K562 (cell line): ENCODE measurements around the gene HP. TPM values are rescaled to one million over a fixed set of nuclear protein-coding genes. Genes with fewer than 3 reads are reported as not detected.

Experiments used
- ATAC-seq: fragments of 200-7000 bp; cut with Tn5 transposase; 3 replicates; pipeline ENCODE4 v1.9.1; 2020; ENCODE audit warnings: moderate library complexity
- BruUV-seq: library from RNA; stranded (reverse); fragments of 400-500 nt; replicated peaks from 2 replicates; lab custom pipeline; 2021; lab: Mats Ljungman, UMichigan
- CTCF ChIA-PET: fragments of 300-600 bp; formaldehyde crosslinking; extraction: SDS; loops from one replicate; lab custom pipeline; 2021; ENCODE audit warnings: low intra/inter-chr PET ratio; lab: Yijun Ruan, JAX
- POLR2A ChIA-PET: fragments of 300-600, 350-650 bp; sonication (Branson Sonifier 250); formaldehyde crosslinking; extraction: SDS; loops from one replicate; lab custom pipeline; 2021; ENCODE audit warnings: antibody characterized with exemption, inconsistent platforms; lab: Yijun Ruan, JAX
- DNase-seq, 4 experiments: peaks; one replicate each; pipeline versions ENCODE4 v3.0.0 to v3.0.0-alpha.2; 2011 to 2018; ENCODE audit warnings: low spot score in 3 of 4, mixed read lengths in 3 of 4; ENCODE audit errors: extremely low read depth in 1 of 4
- FAIRE-seq: peaks from 2 replicates; lab custom pipeline; 2011; peaks lifted over from hg19 to GRCh38; lab: Jason Lieb, UNC
- H2AFZ ChIP-seq: 2 replicates; pipeline ENCODE4 v1.6.0; 2011; ENCODE audit warnings: low read depth, low read length, control low read depth, inconsistent platforms
- H3K27ac ChIP-seq: fragments of 200-600 bp; 3 replicates; pipeline ENCODE4 v1.8.0; 2011; ENCODE audit warnings: low read depth, mild to moderate bottlenecking, control low read depth, inconsistent platforms, low read length, moderate library complexity, mixed read lengths; ENCODE audit errors: extremely low read depth
- H3K27me3 ChIP-seq, 2 experiments: fragments of 300-600 bp in 1 of 2; 2 replicates in 1 of 2; 3 replicates in 1 of 2; pipeline versions ENCODE4 v1.6.0 to v1.8.0; 2011; ENCODE audit warnings: inconsistent platforms in 2 of 2, low read length in 2 of 2, mild to moderate bottlenecking in 1 of 2, mixed read lengths in 1 of 2, moderate library complexity in 1 of 2; ENCODE audit not compliant: control insufficient read depth in 2 of 2, insufficient read depth in 2 of 2
- H3K36me3 ChIP-seq: fragments of 300-600 bp; 3 replicates; pipeline ENCODE4 v1.8.0; 2011; ENCODE audit warnings: mild to moderate bottlenecking, low read length, inconsistent platforms; ENCODE audit not compliant: control insufficient read depth, insufficient read depth
- H3K4me1 ChIP-seq, 2 experiments: fragments of 200-600 bp in 1 of 2; replicated peaks in 1 of 2; 2 replicates in 1 of 2; 3 replicates in 1 of 2; pipeline versions ENCODE4 v1.5.1 to v1.8.0; 2011; ENCODE audit warnings: inconsistent platforms in 2 of 2, low read length in 2 of 2, mild to moderate bottlenecking in 1 of 2, mixed read lengths in 1 of 2, moderate library complexity in 1 of 2; ENCODE audit not compliant: control insufficient read depth in 2 of 2, insufficient read depth in 2 of 2
- H3K4me2 ChIP-seq: 2 replicates; pipeline ENCODE4 v1.6.1; 2011; ENCODE audit warnings: low read length, control low read depth, inconsistent platforms, mixed read lengths; ENCODE audit not compliant: insufficient read depth
- H3K4me3 ChIP-seq: fragments of 200-600 bp; sonication (generic), shearing (Covaris generic); 2 replicates; pipeline ENCODE4 v1.5.1; 2016; ENCODE audit warnings: control low read depth, inconsistent platforms
- H3K79me2 ChIP-seq: fragments of 200-600 bp; 3 replicates; pipeline ENCODE4 v1.8.0; 2011; ENCODE audit warnings: low read length, inconsistent platforms; ENCODE audit not compliant: control insufficient read depth, insufficient read depth
- H3K9ac ChIP-seq, 2 experiments: 2 replicates each; pipeline versions ENCODE4 v1.6.0 to v1.6.1; 2011; ENCODE audit warnings: low read depth in 2 of 2, low read length in 2 of 2, control low read depth in 1 of 2, inconsistent platforms in 1 of 2, mild to moderate bottlenecking in 1 of 2, mixed read lengths in 1 of 2; ENCODE audit not compliant: insufficient read depth in 1 of 2
- H3K9me1 ChIP-seq: one replicate; pipeline ENCODE4 v1.6.0; 2011; ENCODE audit warnings: inconsistent platforms, mild to moderate bottlenecking, low read length, moderate library complexity; ENCODE audit not compliant: control insufficient read depth, insufficient read depth
- H3K9me3 ChIP-seq: replicated peaks from 2 replicates; pipeline ENCODE4 v1.5.1; 2011; ENCODE audit warnings: low read depth, low read length, inconsistent platforms; ENCODE audit not compliant: control insufficient read depth, insufficient read depth
- H4K20me1 ChIP-seq: replicated peaks from 2 replicates; pipeline ENCODE4 v1.6.1; 2011; ENCODE audit warnings: low read length, inconsistent platforms, mixed read lengths; ENCODE audit not compliant: control insufficient read depth, insufficient read depth
- CXXC5 ChIP-seq: fragments of 250-450 bp; sonication (Bioruptor Pico); IDR thresholded peaks from 2 replicates; pipeline ENCODE4 v1.8.0; 2022; ENCODE audit warnings: inconsistent platforms, mild to moderate bottlenecking, moderate library complexity
- ETV1 ChIP-seq: fragments of 450-650 bp; conservative IDR thresholded peaks from 2 replicates; pipeline ENCODE4 v1.6.1; 2016; ENCODE audit warnings: missing genetic modification characterization, control low read depth, low read depth, missing compliant biosample characterization
- GATA2 ChIP-seq: sonication (generic); formaldehyde crosslinking; IDR thresholded peaks from 2 replicates; pipeline ENCODE4 v1.4.0; 2020; ENCODE audit warnings: mild to moderate bottlenecking, missing genetic modification reagents
- HNRNPLL ChIP-seq: fragments of 200-400 bp; formaldehyde crosslinking; IDR thresholded peaks from 2 replicates; pipeline ENCODE4 v1.6.1; 2017; ENCODE audit warnings: low read length, low read depth, mild to moderate bottlenecking; ENCODE audit not compliant: poor library complexity, severe bottlenecking
- NR3C1 ChIP-seq: sonication (generic); formaldehyde crosslinking; IDR thresholded peaks from 2 replicates; pipeline ENCODE4 v1.8.1; 2022; ENCODE audit warnings: missing genetic modification reagents
- YY1 ChIP-seq, 3 experiments: IDR thresholded peaks; 2 replicates each; pipeline ENCODE4 v1.6.1; 2011; ENCODE audit warnings: low read length in 2 of 3, mild to moderate bottlenecking in 2 of 3, moderate library complexity in 2 of 3, borderline replicate concordance in 1 of 3, control low read depth in 1 of 3, low read depth in 1 of 3; ENCODE audit not compliant: insufficient read depth in 3 of 3, insufficient replicate concordance in 2 of 3, control insufficient read depth in 1 of 3, insufficient read length in 1 of 3; ENCODE audit errors: extremely low read depth in 1 of 3
- ZC3H11A ChIP-seq: IDR thresholded peaks from 2 replicates; pipeline ENCODE4 v1.6.1; 2012; ENCODE audit warnings: low read depth, low read length, improper control_type of control experiment
- ZNF696 ChIP-seq: fragments of 250-450 bp; sonication (Bioruptor Pico); conservative IDR thresholded peaks from 2 replicates; pipeline ENCODE4 v1.4.0; 2020; ENCODE audit warnings: mild to moderate bottlenecking, moderate library complexity
- ZSCAN29 ChIP-seq: fragments of 450-650 bp; IDR thresholded peaks from 2 replicates; pipeline ENCODE4 v1.6.1; 2017
- WGBS: fragments of 100-300 bp; shearing (Covaris generic); methylation state at CpG from one replicate; pipeline ENCODE4 v1.1.6; 2016; ENCODE audit warnings: low coverage, mixed read lengths; ENCODE audit not compliant: insufficient coverage; ENCODE audit errors: missing lambda C conversion rate; 5-methylcytosine and 5-hydroxymethylcytosine counted together
- in situ Hi-C: fragments of 300-500 bp; cut with MboI; formaldehyde crosslinking; loops from 4 replicates; pipeline ENCODE4 v1.15.0; 2018; ENCODE audit warnings: inconsistent platforms, mixed read lengths
- intact Hi-C: fragments of 100-400 bp; cut with micrococcal nuclease; formaldehyde crosslinking; loops from 2 replicates; pipeline ENCODE4 v1.14.2; 2022
- polyA plus RNA-seq, 8 experiments: library from polyadenylated mRNA; depleted of rRNA in 4 of 8; stranded (reverse) in 5 of 8; unstranded in 3 of 8; fragments of >200 nt; fragmentation: Nextera tagmentation in 2 of 8; fragmentation: Illumina TruSeq in 1 of 8; extraction: Ambion mirVana in 2 of 8; extraction: Trizol in 1 of 8; gene quantifications; 2 replicates each; pipeline versions ENCODE4 v1.2.1 to v1.2.3, GENCODE V29; 2011 to 2014; ENCODE audit warnings: inconsistent platforms in 1 of 8, missing spikeins in 1 of 8
- total RNA-seq, 7 experiments: library from RNA; depleted of rRNA in 6 of 7; stranded (reverse); fragments of >200 nt in 6 of 7; fragmentation: Illumina TruSeq in 2 of 7; extraction: Trizol in 2 of 7; gene quantifications; 2 replicates each; pipeline versions ENCODE4 v1.2.1 to v1.2.3, GENCODE V29; 2011 to 2021; ENCODE audit warnings: low replicate concordance in 1 of 7
- TF ChIP-seq, protein P1 (sequence below), 2 experiments: fragments of 450-650 bp; formaldehyde crosslinking in 1 of 2; IDR thresholded peaks; 2 replicates each; pipeline versions ENCODE4 v1.4.0 to v1.6.1; 2014 to 2020; ENCODE audit warnings: mild to moderate bottlenecking in 2 of 2, borderline replicate concordance in 1 of 2, low read depth in 1 of 2
- TF ChIP-seq, protein P2 (sequence below): fragments of 450-650 bp; formaldehyde crosslinking; IDR thresholded peaks from 2 replicates; pipeline ENCODE4 v1.4.0; 2022; ENCODE audit warnings: missing genetic modification characterization

The HP gene
- total and polyA plus RNA-seq, 9 of the 15 experiments (the other 6 are each of a cell fraction or from before 2014, with no cell fraction given) = 0.04 to 8.7 TPM; not detected in 7

DNA sequence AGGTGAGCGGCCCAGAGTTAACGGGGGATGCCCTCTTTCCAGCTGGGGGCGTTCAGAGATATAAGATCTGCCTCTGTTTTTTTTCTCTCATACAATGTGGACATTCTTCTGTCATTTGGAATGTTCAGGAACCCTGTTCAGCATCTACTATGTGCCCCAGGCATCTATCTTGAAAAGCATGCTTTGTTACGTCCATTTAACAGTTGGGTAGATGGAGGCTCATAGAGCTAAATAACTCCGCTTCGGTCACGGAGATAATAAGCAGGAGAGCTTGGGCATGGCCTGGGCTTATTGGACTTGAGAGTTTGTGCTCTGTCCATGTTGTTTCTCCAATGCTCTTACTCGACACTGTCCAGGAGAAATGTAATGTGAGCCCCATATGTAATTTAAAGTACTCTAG, 39.6 kb upstream of the HP start (continued):
- TF ChIP-seq, protein P1, sequence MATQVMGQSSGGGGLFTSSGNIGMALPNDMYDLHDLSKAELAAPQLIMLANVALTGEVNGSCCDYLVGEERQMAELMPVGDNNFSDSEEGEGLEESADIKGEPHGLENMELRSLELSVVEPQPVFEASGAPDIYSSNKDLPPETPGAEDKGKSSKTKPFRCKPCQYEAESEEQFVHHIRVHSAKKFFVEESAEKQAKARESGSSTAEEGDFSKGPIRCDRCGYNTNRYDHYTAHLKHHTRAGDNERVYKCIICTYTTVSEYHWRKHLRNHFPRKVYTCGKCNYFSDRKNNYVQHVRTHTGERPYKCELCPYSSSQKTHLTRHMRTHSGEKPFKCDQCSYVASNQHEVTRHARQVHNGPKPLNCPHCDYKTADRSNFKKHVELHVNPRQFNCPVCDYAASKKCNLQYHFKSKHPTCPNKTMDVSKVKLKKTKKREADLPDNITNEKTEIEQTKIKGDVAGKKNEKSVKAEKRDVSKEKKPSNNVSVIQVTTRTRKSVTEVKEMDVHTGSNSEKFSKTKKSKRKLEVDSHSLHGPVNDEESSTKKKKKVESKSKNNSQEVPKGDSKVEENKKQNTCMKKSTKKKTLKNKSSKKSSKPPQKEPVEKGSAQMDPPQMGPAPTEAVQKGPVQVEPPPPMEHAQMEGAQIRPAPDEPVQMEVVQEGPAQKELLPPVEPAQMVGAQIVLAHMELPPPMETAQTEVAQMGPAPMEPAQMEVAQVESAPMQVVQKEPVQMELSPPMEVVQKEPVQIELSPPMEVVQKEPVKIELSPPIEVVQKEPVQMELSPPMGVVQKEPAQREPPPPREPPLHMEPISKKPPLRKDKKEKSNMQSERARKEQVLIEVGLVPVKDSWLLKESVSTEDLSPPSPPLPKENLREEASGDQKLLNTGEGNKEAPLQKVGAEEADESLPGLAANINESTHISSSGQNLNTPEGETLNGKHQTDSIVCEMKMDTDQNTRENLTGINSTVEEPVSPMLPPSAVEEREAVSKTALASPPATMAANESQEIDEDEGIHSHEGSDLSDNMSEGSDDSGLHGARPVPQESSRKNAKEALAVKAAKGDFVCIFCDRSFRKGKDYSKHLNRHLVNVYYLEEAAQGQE (IDR thresholded peaks at IDR 0.05; ENCODE audit: borderline replicate concordance) = no peak
- TF ChIP-seq, protein P1 (CRISPR knock-in tag; IDR thresholded peaks at IDR 0.05; ENCODE audit: low read depth) = no peak

DNA sequence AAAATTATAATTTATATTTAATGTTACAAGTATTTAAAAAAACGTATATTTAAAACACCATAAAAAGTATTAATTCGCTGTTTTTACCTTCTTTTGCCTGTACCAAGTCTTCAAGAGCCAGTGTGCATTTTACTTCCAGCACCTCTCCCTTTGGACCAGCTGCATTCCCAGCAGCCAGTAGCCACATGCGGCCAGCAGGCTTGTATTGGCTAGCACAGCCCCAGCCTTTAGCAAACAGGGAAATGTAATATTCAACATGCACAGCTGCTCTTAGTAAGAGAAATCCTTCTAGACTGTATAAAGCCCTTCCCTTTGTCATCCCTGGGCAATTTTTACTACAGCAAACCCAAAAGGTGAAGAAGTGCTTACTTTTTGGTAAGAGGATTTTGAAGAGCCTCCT, 39.2 kb upstream of the HP start:
- Histone ChIP-seq H3K4me2 (no peak overlapping the region), H2AFZ (no peak overlapping the region), H3K36me3 (peaks cover 68% of the 10 kb centered on the region), H4K20me1 (no peaks in the 10 kb centered on the region), H3K4me1 (peaks cover 20 to 24% of the 10 kb centered on the region in 2 experiments; a peak in 4 of 5 replicates), H3K4me3 (no peak overlapping the region), H3K27me3 (no peaks in the 10 kb centered on the region), H3K9me1 (no peaks in the 10 kb centered on the region), H3K27ac (no peak overlapping the region), H3K9me3 (no peaks in the 10 kb centered on the region), H3K9ac (no peak overlapping the region), H3K79me2 (peaks cover 5% of the 10 kb centered on the region; the same call in 2 of the 3 replicates)
- ChIA-PET POLR2A (interaction anchor here (1.7 kb wide), 1 partner anchor 17 kb away, joined by 4 read pairs; no protein-coding TSS in a partner anchor), CTCF (no interaction called here)
- in situ Hi-C loops (no loop called here), intact Hi-C loops (no loop called here)
- DNase-seq = no peak
- ATAC-seq = no peak
- FAIRE-seq = no peak
- WGBS = 69% methylated on average over 3 of the region's 3 CpGs
- BruUV-seq = no TSS peak
- no peak for TF ChIP-seq GATA2 (CRISPR knock-in tag)
- TF ChIP-seq ZC3H11A = no peak
- no peak for TF ChIP-seq YY1 (IDR thresholded peaks at IDR 0.05; ENCODE audit: borderline replicate concordance in 1 of 3, control insufficient read depth in 1 of 3, extremely low read depth in 1 of 3, insufficient read depth in 3 of 3, insufficient read length in 1 of 3, insufficient replicate concordance in 2 of 3, low read depth in 1 of 3, low read length in 2 of 3)
- TF ChIP-seq, protein P2, sequence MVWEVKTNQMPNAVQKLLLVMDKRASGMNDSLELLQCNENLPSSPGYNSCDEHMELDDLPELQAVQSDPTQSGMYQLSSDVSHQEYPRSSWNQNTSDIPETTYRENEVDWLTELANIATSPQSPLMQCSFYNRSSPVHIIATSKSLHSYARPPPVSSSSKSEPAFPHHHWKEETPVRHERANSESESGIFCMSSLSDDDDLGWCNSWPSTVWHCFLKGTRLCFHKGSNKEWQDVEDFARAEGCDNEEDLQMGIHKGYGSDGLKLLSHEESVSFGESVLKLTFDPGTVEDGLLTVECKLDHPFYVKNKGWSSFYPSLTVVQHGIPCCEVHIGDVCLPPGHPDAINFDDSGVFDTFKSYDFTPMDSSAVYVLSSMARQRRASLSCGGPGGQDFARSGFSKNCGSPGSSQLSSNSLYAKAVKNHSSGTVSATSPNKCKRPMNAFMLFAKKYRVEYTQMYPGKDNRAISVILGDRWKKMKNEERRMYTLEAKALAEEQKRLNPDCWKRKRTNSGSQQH (CRISPR knock-in tag) = no peak
- TF ChIP-seq ETV1 (tag) = no peak
- TF ChIP-seq HNRNPLL = no peak
- TF ChIP-seq CXXC5 (CRISPR knock-in tag) = no peak
- TF ChIP-seq ZSCAN29 = no peak
- no peak for TF ChIP-seq ZNF696 (CRISPR knock-in tag)
- no peak for TF ChIP-seq NR3C1 (CRISPR knock-in tag)
